Stimulated activated CD4-positive, alpha-beta T cell treated with anti-CD3 and anti-CD28 coated beads, TNF-alpha, amount 100 ng/mL, for 48 hours (primary cell): ENCODE data around the gene POLR3E.
"Not testable (repeated sequence)": the region's sequence is repeated elsewhere in the genome, so short reads cannot be mapped to it uniquely, and the experiment has no call there.

Experiments used
- DNase-seq, 3 donors: peaks; one replicate each; pipeline ENCODE4 v3.0.0-alpha.2; 2020; ENCODE audit warnings: low read depth in 3 of 3

The POLR3E gene

GRCh38 chr16:22335668-22336246, 38.5 kb downstream of the POLR3E start:
- no peak for DNase-seq

GRCh38 chr16:22336581-22336980, 39.4 kb downstream of the POLR3E start:
- no peak for DNase-seq

GRCh38 chr16:22337045-22337444, 39.8 kb downstream of the POLR3E start:
- DNase-seq: no peak

GRCh38 chr16:22337849-22338635, 40.8 kb downstream of the POLR3E start:
- DNase-seq: no peak

- no peak for DNase-seq
Measured at GRCh38 chr16:22340945-22341344, 43.7 kb downstream of the POLR3E start.

GRCh38 chr16:22342082-22342481, 44.9 kb downstream of the POLR3E start:
- DNase-seq: no peak

GRCh38 chr16:22346483-22346882, 49.3 kb downstream of the POLR3E start:
- DNase-seq: no peak

GRCh38 chr16:22347100-22347820, 50.1 kb downstream of the POLR3E start:
- DNase-seq: no peak

- no peak for DNase-seq
Measured at GRCh38 chr16:22348291-22348690, 51.1 kb downstream of the POLR3E start.

- DNase-seq: not testable (repeated sequence)
Measured at GRCh38 chr16:22351017-22351416, 53.8 kb downstream of the POLR3E start.

GRCh38 chr16:22352140-22352539, 54.9 kb downstream of the POLR3E start:
- no peak for DNase-seq

GRCh38 chr16:22352723-22353122, 55.5 kb downstream of the POLR3E start:
- no peak for DNase-seq

- DNase-seq: no peak
Measured at GRCh38 chr16:22353191-22353919, 56.1 kb downstream of the POLR3E start.

GRCh38 chr16:22353933-22354541, 56.8 kb downstream of the POLR3E start:
- no peak for DNase-seq

GRCh38 chr16:22355487-22355908, 58.3 kb downstream of the POLR3E start:
- no peak for DNase-seq

- DNase-seq: no peak
Measured at GRCh38 chr16:22356930-22357634, 59.9 kb downstream of the POLR3E start.

- DNase-seq: no peak
Measured at GRCh38 chr16:22357635-22357971, 60.4 kb downstream of the POLR3E start.

- DNase-seq: no peak
Measured at GRCh38 chr16:22358000-22358399, 60.8 kb downstream of the POLR3E start.

- no peak for DNase-seq
Measured at GRCh38 chr16:22359679-22360078, 62.5 kb downstream of the POLR3E start.

GRCh38 chr16:22360963-22361659, 63.9 kb downstream of the POLR3E start:
- no peak for DNase-seq

- DNase-seq: no peak
Measured at GRCh38 chr16:22364241-22364640, 67.0 kb downstream of the POLR3E start.
